Measurements from ENCODE around the gene DDX20.

Gene DDX20

GRCh38 chr1:111735858-111736544 lies 19.7 kb upstream of the DDX20 start:
- Histone ChIP-seq H4K20me1 (ENCODE audit: insufficient read depth, low read length) (no peaks in the 10 kb centered on the region), H3K27me3 (ENCODE audit: insufficient read depth, low read length) (no peaks in the 10 kb centered on the region), H3F3A (ENCODE audit: insufficient read depth, low read length) (no peaks in the 10 kb centered on the region), H3K27ac (ENCODE audit: low read depth, low read length, poor library complexity, severe bottlenecking) (no peak overlapping the region), H3K9ac (ENCODE audit: low read length) (no peak overlapping the region), H3K4me1 (ENCODE audit: insufficient read depth, low read length, severe bottlenecking) (peaks cover 29% of the 10 kb centered on the region), H3K4me3 (ENCODE audit: low read depth, low read length, poor library complexity, severe bottlenecking) (no peak overlapping the region), H3K9me2 (ENCODE audit: low read depth, low read length) (no peaks in the 10 kb centered on the region), H3K9me3 (ENCODE audit: low read length) (no peaks in the 10 kb centered on the region), H3K36me3 (ENCODE audit: insufficient read depth, low read length) (no peaks in the 10 kb centered on the region), H3K4me2 (ENCODE audit: low read length) (no peak overlapping the region), H3K79me2 (ENCODE audit: insufficient read depth, low read length) (no peaks in the 10 kb centered on the region), H2AFZ (ENCODE audit: low read length) (no peak overlapping the region)
- TF ChIP-seq EZH2 (IDR thresholded peaks at IDR 0.05; ENCODE audit: borderline replicate concordance, low read length), result no peak
- TF ChIP-seq, protein P1, sequence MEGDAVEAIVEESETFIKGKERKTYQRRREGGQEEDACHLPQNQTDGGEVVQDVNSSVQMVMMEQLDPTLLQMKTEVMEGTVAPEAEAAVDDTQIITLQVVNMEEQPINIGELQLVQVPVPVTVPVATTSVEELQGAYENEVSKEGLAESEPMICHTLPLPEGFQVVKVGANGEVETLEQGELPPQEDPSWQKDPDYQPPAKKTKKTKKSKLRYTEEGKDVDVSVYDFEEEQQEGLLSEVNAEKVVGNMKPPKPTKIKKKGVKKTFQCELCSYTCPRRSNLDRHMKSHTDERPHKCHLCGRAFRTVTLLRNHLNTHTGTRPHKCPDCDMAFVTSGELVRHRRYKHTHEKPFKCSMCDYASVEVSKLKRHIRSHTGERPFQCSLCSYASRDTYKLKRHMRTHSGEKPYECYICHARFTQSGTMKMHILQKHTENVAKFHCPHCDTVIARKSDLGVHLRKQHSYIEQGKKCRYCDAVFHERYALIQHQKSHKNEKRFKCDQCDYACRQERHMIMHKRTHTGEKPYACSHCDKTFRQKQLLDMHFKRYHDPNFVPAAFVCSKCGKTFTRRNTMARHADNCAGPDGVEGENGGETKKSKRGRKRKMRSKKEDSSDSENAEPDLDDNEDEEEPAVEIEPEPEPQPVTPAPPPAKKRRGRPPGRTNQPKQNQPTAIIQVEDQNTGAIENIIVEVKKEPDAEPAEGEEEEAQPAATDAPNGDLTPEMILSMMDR (IDR thresholded peaks at IDR 0.05; ENCODE audit: low read length), result no peak

DNA sequence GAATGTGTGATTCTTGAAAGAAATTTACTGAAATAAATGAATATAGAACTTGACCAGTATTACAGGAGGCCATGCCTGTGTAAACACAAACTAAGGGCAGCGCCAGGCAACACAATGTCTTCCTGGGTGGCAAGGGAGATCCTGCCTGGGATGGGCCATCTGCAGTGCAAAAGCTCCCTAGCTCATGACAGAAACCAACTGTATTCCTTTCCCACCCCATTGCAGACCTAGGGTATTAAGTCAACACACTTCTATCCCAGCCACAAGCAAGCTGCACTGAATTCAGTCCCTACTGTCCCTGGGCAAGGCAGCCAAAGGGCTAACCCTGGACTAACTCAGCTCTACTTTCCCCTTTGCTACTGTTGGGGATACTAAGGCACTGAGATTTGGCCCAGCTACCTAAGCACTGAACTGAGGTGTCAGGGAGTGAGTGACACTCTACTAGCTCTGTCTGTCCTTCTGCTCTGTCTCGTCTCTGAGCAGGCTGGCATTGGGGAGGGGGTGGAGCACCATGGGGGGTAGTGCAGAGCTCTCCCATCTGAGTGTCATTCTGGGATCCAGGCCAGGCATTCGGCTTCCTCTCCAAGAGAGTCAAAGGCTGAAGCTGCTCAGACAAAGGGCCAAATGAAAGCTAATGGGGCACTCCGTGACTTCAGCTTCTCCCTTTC lies 19.0 kb upstream of the DDX20 start:
- H3K36me3 ChIP-seq (ENCODE audit: insufficient read depth, low read length), result no peaks in the 10 kb centered on the region
- H3K27me3 ChIP-seq (ENCODE audit: insufficient read depth, low read length), result no peaks in the 10 kb centered on the region
- no peak overlapping the region for H3K9ac ChIP-seq (ENCODE audit: low read length)
- peaks cover 29% of the 10 kb centered on the region for H3K4me1 ChIP-seq (ENCODE audit: insufficient read depth, low read length, severe bottlenecking)
- H4K20me1 ChIP-seq (ENCODE audit: insufficient read depth, low read length), result no peaks in the 10 kb centered on the region
- no peak overlapping the region for H2AFZ ChIP-seq (ENCODE audit: low read length)
- H3K4me2 ChIP-seq (ENCODE audit: low read length), result no peak overlapping the region
- H3F3A ChIP-seq (ENCODE audit: insufficient read depth, low read length), result no peaks in the 10 kb centered on the region
- TF ChIP-seq, protein P1 (IDR thresholded peaks at IDR 0.05; ENCODE audit: low read length), result no peak
- no peak for TF ChIP-seq EZH2 (IDR thresholded peaks at IDR 0.05; ENCODE audit: borderline replicate concordance, low read length)
- H3K4me3 ChIP-seq (ENCODE audit: low read depth, low read length, poor library complexity, severe bottlenecking), result no peak overlapping the region
- no peak overlapping the region for H3K27ac ChIP-seq (ENCODE audit: low read depth, low read length, poor library complexity, severe bottlenecking)
- no peaks in the 10 kb centered on the region for H3K79me2 ChIP-seq (ENCODE audit: insufficient read depth, low read length)
- no peaks in the 10 kb centered on the region for H3K9me3 ChIP-seq (ENCODE audit: low read length)
- no peaks in the 10 kb centered on the region for H3K9me2 ChIP-seq (ENCODE audit: low read depth, low read length)

DNA sequence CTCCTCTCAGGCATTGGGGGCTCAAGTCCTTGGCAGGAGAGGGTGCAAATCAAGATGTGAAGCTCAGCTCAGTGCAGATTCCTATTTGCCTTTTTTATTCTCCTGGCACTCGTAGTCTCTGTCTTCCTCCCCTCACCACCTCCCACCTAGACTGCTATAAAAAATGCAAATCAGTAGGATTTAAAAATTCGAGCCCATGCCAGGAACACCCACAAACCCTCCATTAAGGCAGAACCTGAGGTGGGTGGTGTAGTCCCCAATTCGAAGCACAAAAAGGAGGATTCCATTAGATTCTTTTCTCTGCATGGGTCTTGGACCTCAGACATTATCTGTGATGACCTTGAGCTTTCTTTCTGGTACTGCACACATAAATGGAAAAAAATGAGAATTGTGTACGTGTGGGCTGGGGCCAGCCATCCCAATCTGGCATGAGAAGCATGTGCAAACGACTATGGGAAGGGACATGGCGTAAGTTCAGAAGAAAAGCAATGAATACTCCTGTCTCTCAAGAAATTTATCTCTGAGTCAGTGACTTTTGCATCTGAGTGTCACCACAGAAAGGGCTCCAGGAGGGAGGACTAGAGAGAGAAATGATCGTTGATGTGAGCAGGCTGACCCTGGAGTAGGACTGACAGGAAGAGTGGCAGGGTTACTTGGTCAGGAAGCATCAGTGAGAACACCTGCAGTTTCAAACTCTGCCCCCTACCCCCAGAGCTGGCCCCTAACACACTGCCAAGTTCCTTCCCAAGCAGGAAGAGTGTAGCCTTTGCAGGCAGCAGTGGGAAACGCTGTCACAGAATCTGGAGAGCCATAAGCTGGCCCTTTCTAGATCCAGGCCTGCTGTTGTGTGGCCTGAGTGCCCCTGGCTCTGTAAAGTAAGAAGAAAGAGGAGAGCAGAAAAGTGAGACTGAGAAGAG lies 18.2 kb upstream of the DDX20 start:
- peak overlapping the region; percentile 54; the same call in 1 of the 2 replicates for H3K9ac ChIP-seq (ENCODE audit: low read length)
- H3K4me1 ChIP-seq (ENCODE audit: insufficient read depth, low read length, severe bottlenecking), result peaks cover 29% of the 10 kb centered on the region
- H2AFZ ChIP-seq (ENCODE audit: low read length), result no peak overlapping the region

More for the DNA sequence above, 18.2 kb upstream of the DDX20 start:
- no peaks in the 10 kb centered on the region for H3K9me2 ChIP-seq (ENCODE audit: low read depth, low read length)
- peak overlapping the region; percentile 65 for H3K4me3 ChIP-seq (ENCODE audit: low read depth, low read length, poor library complexity, severe bottlenecking)
- H3F3A ChIP-seq (ENCODE audit: insufficient read depth, low read length), result no peaks in the 10 kb centered on the region
- no peaks in the 10 kb centered on the region for H3K36me3 ChIP-seq (ENCODE audit: insufficient read depth, low read length)
- H3K27me3 ChIP-seq (ENCODE audit: insufficient read depth, low read length), result no peaks in the 10 kb centered on the region
- no peak overlapping the region for H3K27ac ChIP-seq (ENCODE audit: low read depth, low read length, poor library complexity, severe bottlenecking)
- no peaks in the 10 kb centered on the region for H3K9me3 ChIP-seq (ENCODE audit: low read length)
- H3K4me2 ChIP-seq (ENCODE audit: low read length), result peak overlapping the region; percentile 88
- TF ChIP-seq, protein P1 (IDR thresholded peaks at IDR 0.05; ENCODE audit: low read length), result no peak
- TF ChIP-seq EZH2 (IDR thresholded peaks at IDR 0.05; ENCODE audit: borderline replicate concordance, low read length), result no peak
- H3K79me2 ChIP-seq (ENCODE audit: insufficient read depth, low read length), result no peaks in the 10 kb centered on the region
- no peaks in the 10 kb centered on the region for H4K20me1 ChIP-seq (ENCODE audit: insufficient read depth, low read length)
